Astrocyte of the spinal cord (primary cell): ENCODE data around the gene DISC1.

Source experiments
- DNase-seq: peaks from one replicate; pipeline ENCODE4 v3.0.0; 2011; ENCODE audit warnings: low read depth, low spot score
- H3K4me3 ChIP-seq: 2 replicates; pipeline ENCODE4 v1.5.1; 2011; ENCODE audit warnings: low read depth, mild to moderate bottlenecking, low read length, moderate library complexity
- in situ Hi-C: cut with HindIII; loops from 2 replicates; pipeline ENCODE4 v1.10.0; 2017; ENCODE audit warnings: low sequenced_read_pairs
- TF ChIP-seq, protein P1 (sequence below): IDR thresholded peaks from 2 replicates; pipeline ENCODE4 v1.5.1; 2012; ENCODE audit warnings: low read depth, mild to moderate bottlenecking, low read length, inconsistent platforms

DISC1 gene

GRCh38 chr1:231849981-231850380 lies 223.4 kb downstream of the DISC1 start:
- no peak overlapping the region for H3K4me3 ChIP-seq
- in situ Hi-C loops = no loop called here

DNA sequence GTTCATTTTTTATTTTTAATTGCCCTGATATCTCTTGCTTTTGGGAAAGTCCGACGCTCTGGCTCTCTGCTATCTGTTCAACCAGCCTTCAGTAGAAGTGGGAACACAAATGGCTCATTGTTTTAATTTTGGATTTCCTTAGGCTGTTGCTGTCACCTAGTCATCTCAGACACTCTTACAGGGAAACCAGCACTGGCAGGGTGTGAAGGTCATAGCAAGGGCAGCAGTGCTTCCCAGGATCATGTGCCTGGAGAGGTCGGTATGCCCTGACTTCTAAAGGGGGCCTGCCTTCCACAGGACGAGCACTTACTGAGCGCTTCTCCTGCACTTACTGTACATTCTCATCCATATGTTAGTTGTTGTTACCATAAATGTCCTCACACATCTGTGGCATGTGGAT lies 224.2 kb downstream of the DISC1 start:
- no peak for DNase-seq
- H3K4me3 ChIP-seq = no peak overlapping the region
- in situ Hi-C loops = no loop called here
- TF ChIP-seq, protein P1, sequence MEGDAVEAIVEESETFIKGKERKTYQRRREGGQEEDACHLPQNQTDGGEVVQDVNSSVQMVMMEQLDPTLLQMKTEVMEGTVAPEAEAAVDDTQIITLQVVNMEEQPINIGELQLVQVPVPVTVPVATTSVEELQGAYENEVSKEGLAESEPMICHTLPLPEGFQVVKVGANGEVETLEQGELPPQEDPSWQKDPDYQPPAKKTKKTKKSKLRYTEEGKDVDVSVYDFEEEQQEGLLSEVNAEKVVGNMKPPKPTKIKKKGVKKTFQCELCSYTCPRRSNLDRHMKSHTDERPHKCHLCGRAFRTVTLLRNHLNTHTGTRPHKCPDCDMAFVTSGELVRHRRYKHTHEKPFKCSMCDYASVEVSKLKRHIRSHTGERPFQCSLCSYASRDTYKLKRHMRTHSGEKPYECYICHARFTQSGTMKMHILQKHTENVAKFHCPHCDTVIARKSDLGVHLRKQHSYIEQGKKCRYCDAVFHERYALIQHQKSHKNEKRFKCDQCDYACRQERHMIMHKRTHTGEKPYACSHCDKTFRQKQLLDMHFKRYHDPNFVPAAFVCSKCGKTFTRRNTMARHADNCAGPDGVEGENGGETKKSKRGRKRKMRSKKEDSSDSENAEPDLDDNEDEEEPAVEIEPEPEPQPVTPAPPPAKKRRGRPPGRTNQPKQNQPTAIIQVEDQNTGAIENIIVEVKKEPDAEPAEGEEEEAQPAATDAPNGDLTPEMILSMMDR = no peak

More at GRCh38 chr1:231849981-231850380, 223.4 kb downstream of the DISC1 start:
- TF ChIP-seq, protein P1 = no peak
- no peak for DNase-seq

GRCh38 chr1:231853588-231854207 lies 227.1 kb downstream of the DISC1 start:
- H3K4me3 ChIP-seq = no peak overlapping the region
- in situ Hi-C loops = no loop called here
- no peak for DNase-seq
- TF ChIP-seq, protein P1 = no peak

GRCh38 chr1:231855361-231855760 lies 228.8 kb downstream of the DISC1 start:
- in situ Hi-C loops = no loop called here
- no peak for DNase-seq
- TF ChIP-seq, protein P1 = no peak
- no peak overlapping the region for H3K4me3 ChIP-seq

DNA sequence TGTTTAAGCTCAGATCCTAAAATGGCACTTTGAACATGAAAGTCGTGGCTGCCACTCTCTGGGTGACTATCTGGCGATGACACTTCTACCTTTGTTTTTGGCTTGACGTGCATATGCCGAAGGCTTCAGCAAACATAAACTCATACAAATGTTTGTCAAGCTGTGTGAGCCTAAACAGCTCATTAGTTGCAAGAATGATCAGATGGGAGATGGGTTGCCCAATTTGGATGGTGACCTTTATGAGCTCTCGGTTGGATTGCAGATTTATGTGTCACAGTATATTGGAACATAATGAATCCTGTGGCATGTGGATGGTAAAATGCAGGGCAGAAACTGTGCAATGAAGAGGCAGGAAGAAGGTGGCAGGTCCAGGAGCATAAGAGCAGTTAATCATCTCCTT lies 229.3 kb downstream of the DISC1 start:
- in situ Hi-C loops = no loop called here
- H3K4me3 ChIP-seq = no peak overlapping the region
- TF ChIP-seq, protein P1 = no peak
- DNase-seq = no peak

DNA sequence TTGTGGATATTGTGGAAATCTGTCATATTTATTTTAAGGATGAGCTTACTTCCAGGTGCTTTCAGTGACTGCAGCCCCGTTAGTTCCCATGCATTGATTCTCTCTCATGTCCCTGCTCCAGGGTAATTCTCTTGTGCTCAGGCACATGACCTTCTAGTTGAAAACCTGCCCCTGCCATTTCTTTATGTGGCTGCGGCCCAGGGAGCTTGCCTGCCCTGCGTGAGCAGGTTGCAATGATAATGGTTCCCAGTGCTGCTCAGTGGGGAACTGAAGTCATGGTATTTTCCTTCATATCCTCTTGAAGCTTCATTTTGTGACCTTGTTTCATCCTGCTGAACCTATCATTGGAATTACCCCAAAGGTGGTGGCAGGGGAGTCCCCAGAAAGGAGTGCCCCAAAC lies 229.8 kb downstream of the DISC1 start:
- TF ChIP-seq, protein P1 = no peak
- no peak for DNase-seq
- in situ Hi-C loops = no loop called here
- H3K4me3 ChIP-seq = no peak overlapping the region
